Left lung (tissue), 10 donors: ENCODE data around the gene KRT33B. TPM values are rescaled to one million over a fixed set of nuclear protein-coding genes. Genes with fewer than 3 reads are reported as not detected.
A peak's percentile ranks its signal among the peaks of the same experiment; 100 is the strongest.

Experiments
- ATAC-seq: fragments of 200-7000 bp; cut with Tn5 transposase; one replicate; pipeline ENCODE4 v1.9.1; 2020; ENCODE audit warnings: moderate library complexity
- DNase-seq, 4 donors: peaks; one replicate each; pipeline ENCODE4 v3.0.0-alpha.2; 2013 to 2020
- H3K27ac ChIP-seq, 2 donors: fragments of 200-600 bp; sonication (generic) in 1 of 2; one replicate each; pipeline versions ENCODE4 v1.5.0 to v1.8.0; 2020 to 2021
- H3K27me3 ChIP-seq, 2 donors: fragments of 200-600 bp; sonication (generic) in 1 of 2; one replicate each; pipeline versions ENCODE4 v1.5.0 to v1.8.0; 2020 to 2021
- H3K36me3 ChIP-seq, 2 donors: fragments of 200-600 bp; sonication (generic) in 1 of 2; one replicate each; pipeline versions ENCODE4 v1.5.0 to v1.8.0; 2020 to 2021
- H3K4me1 ChIP-seq, 2 donors: fragments of 200-600 bp; one replicate each; pipeline ENCODE4 v1.8.0; 2021
- H3K4me3 ChIP-seq, 2 donors: fragments of 200-600 bp; sonication (generic) in 1 of 2; one replicate each; pipeline versions ENCODE4 v1.5.0 to v1.8.0; 2020 to 2021; ENCODE audit warnings: mild to moderate bottlenecking in 1 of 2
- H3K9me3 ChIP-seq, 2 donors: fragments of 200-600 bp; sonication (generic) in 1 of 2; one replicate each; pipeline versions ENCODE4 v1.5.0 to v1.8.0; 2020 to 2021
- CTCF ChIP-seq, 2 donors: fragments of 200-600 bp; sonication (generic) in 1 of 2; IDR thresholded peaks; one replicate each; pipeline versions ENCODE4 v1.5.0 to v1.8.0; 2021; ENCODE audit warnings: antibody characterized with exemption in 2 of 2
- intact Hi-C, 2 donors: fragments of 100-400 bp; cut with DNase I; formaldehyde crosslinking; loops; one replicate each; pipeline versions ENCODE4 v1.11.2 to v1.14.2; 2022
- polyA plus RNA-seq, 6 donors: library from polyadenylated mRNA; unstranded; fragments of 120-200 nt; gene quantifications; one replicate each; pipeline ENCODE4 v1.2.1, GENCODE V29; 2013; ENCODE audit not compliant: insufficient read length in 6 of 6
- total RNA-seq, 2 donors: library from RNA; stranded (reverse); fragmentation: NEBNext Ultra II Directional; extraction: Animal tissue kit (Norgen Biotek cat#: 25700); gene quantifications; one replicate each; pipeline ENCODE4 v1.2.1, GENCODE V29; 2021
- donor health status: DM: no; HTN: yes; CAD: no.
- donor health status: DM: no; HTN: no; CAD: no.

KRT33B gene
- total and polyA plus RNA-seq, 8 donors, result not detected

- H3K9me3 ChIP-seq, result no peaks in the 10 kb centered on the region
- no peak overlapping the region for H3K27ac ChIP-seq
- intact Hi-C loops, result no loop called here
- no peak for TF ChIP-seq CTCF (IDR thresholded peaks at IDR 0.05)
- DNase-seq (no peak), ATAC-seq (peak; percentile 43)
- H3K4me3 ChIP-seq, result no peak overlapping the region
- no peaks in the 10 kb centered on the region for H3K4me1 ChIP-seq
- no peaks in the 10 kb centered on the region for H3K27me3 ChIP-seq
- no peaks in the 10 kb centered on the region for H3K36me3 ChIP-seq
Measured at GRCh38 chr17:41415833-41416335, 46.3 kb upstream of the KRT33B start.

DNA sequence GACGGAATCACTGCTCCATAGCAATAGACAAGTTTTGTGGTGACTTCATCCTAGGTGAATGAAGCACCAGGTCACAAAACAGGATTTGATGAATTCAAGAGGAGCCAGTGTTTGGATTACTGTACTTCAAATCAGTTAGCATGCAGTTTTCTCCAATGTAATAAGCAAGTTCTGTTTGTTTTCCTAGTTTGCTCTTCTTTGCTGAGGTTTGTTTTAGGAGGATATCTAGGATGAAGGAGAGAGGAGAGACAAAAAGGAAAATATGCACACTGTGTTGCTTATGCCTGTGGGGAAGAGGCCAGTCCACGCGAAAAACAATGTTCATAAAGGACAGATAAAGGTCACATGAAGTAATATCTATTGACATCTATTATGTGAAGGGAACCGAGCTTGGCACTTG lies 45.8 kb upstream of the KRT33B start:
- DNase-seq, result no peak
- no peak for TF ChIP-seq CTCF (IDR thresholded peaks at IDR 0.05)
- Histone ChIP-seq H3K4me3 (no peak overlapping the region), H3K36me3 (no peaks in the 10 kb centered on the region), H3K27me3 (no peaks in the 10 kb centered on the region), H3K9me3 (no peaks in the 10 kb centered on the region), H3K27ac (no peak overlapping the region), H3K4me1 (no peaks in the 10 kb centered on the region)
- ATAC-seq, result no peak
- intact Hi-C loops, result no loop called here

GRCh38 chr17:41413982-41414381 lies 44.4 kb upstream of the KRT33B start:
- DNase-seq (no peak), ATAC-seq (no peak)
- no peak for TF ChIP-seq CTCF (IDR thresholded peaks at IDR 0.05)
- Histone ChIP-seq H3K4me1 (no peaks in the 10 kb centered on the region), H3K27ac (no peak overlapping the region), H3K9me3 (no peaks in the 10 kb centered on the region), H3K4me3 (no peak overlapping the region), H3K36me3 (no peaks in the 10 kb centered on the region), H3K27me3 (no peaks in the 10 kb centered on the region)
- intact Hi-C loops, result no loop called here

- no peak for TF ChIP-seq CTCF (IDR thresholded peaks at IDR 0.05)
- Histone ChIP-seq H3K4me3 (no peak overlapping the region), H3K36me3 (no peaks in the 10 kb centered on the region), H3K4me1 (no peaks in the 10 kb centered on the region), H3K27ac (no peak overlapping the region), H3K27me3 (no peaks in the 10 kb centered on the region), H3K9me3 (no peaks in the 10 kb centered on the region)
- ATAC-seq (peak; percentile 82), DNase-seq (peak in 3 of 4 donors; percentile 14 to 47 (median 33))
- intact Hi-C loops, result no loop called here
Measured at GRCh38 chr17:41413353-41413957, 43.8 kb upstream of the KRT33B start.

DNA sequence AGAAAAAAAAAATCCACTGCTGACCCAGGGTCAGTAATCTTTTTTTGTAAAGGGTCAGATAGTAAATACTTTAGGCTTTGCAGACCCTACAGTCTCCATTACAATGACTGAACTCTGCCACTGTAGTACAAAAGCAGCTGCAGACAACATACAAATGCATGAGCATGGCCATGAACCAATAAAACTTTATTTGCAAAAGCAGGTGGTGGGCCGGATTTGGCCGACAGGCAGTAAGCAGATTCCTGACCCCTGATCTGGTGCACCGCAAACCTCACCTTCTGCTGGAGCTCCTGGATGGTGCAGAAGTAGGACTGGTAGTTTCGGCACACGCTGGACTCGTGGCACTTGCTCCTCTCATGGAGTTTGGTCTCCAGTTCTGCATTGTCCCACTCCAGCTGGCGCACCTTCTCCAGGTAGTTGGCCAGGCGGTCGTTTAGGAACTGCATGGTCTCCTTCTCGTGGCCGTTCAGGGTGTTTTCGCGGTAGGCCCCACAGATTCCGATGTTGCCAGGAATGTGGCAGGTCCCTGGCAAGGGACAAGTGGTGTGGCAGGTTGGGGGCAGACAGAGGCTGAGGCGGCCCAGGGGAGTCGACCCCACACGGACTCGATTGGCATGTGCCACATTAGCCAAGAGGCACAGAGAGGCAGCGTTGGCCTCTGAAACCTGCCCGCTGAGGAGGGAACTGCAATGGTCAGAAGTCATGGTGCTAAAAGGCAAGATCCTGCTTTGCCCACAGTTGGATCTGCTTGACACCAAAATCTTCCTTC lies 41.6 kb upstream of the KRT33B start:
- H3K27ac ChIP-seq, result no peak overlapping the region
- no peaks in the 10 kb centered on the region for H3K4me1 ChIP-seq
- H3K36me3 ChIP-seq, result no peaks in the 10 kb centered on the region
- ATAC-seq (no peak), DNase-seq (peak in 1 of 4 donors; percentile 63)
- no peak overlapping the region for H3K4me3 ChIP-seq
- no peak for TF ChIP-seq CTCF (IDR thresholded peaks at IDR 0.05)
- intact Hi-C loops, result no loop called here
- H3K27me3 ChIP-seq, result no peaks in the 10 kb centered on the region
- H3K9me3 ChIP-seq, result no peaks in the 10 kb centered on the region
